ENCODE measurements around the gene CDCA4. TPM values are rescaled to one million over a fixed set of nuclear protein-coding genes. Genes with fewer than 3 reads are reported as not detected.

CDCA4 gene
- total and polyA plus RNA-seq, 3 donors from 2014 or later: 18.3 to 27.5 (median 26.2) TPM

- DNase-seq: no peak
- no peak for TF ChIP-seq POLR2A (IDR thresholded peaks at IDR 0.05)
- TF ChIP-seq CTCF (IDR thresholded peaks at IDR 0.05): no peak
- intact Hi-C loops (cut with DNase I; ENCODE audit: low total_unique reads): loop anchor here (10.0 kb wide), 1 partner anchor 48 kb away; the partner anchor contains the start of gene CDCA4
- no peak overlapping the region for H3K27ac ChIP-seq
- no peaks in the 10 kb centered on the region for H3K36me3 ChIP-seq (ENCODE audit: low read depth, missing control alignments)
- peaks cover 16% of the 10 kb centered on the region for H3K4me1 ChIP-seq
- peak overlapping the region in 1 of 2 donors; percentile 47 for H3K4me3 ChIP-seq
- no peaks in the 10 kb centered on the region for H3K27me3 ChIP-seq
- no peaks in the 10 kb centered on the region for H3K9me3 ChIP-seq
- 60 to 66% methylated on average over 7 to 11 of the region's 11 CpGs for WGBS, 2 donors
Observed at GRCh38 chr14:104977008-104977680, 43.7 kb downstream of the CDCA4 start.

- intact Hi-C loops (cut with DNase I; ENCODE audit: low total_unique reads): loop anchor here (10.0 kb wide), 1 partner anchor 48 kb away; the partner anchor contains the start of gene CDCA4
- TF ChIP-seq POLR2A (IDR thresholded peaks at IDR 0.05) (no peak), CTCF (IDR thresholded peaks at IDR 0.05) (peak; percentile 80 to 89 (median 87))
- 52 to 54% methylated on average over 3 to 21 of the region's 21 CpGs for WGBS, 2 donors
- Histone ChIP-seq H3K27me3 (no peaks in the 10 kb centered on the region), H3K4me3 (no peak overlapping the region), H3K9me3 (no peaks in the 10 kb centered on the region), H3K36me3 (ENCODE audit: low read depth, missing control alignments) (no peaks in the 10 kb centered on the region), H3K27ac (no peak overlapping the region), H3K4me1 (peaks cover 16% of the 10 kb centered on the region)
- DNase-seq: peak; percentile 86
Observed at GRCh38 chr14:104976198-104977007, 44.5 kb downstream of the CDCA4 start.

GRCh38 chr14:104975481-104976197, 45.2 kb downstream of the CDCA4 start:
- Histone ChIP-seq H3K27me3 (no peaks in the 10 kb centered on the region), H3K27ac (no peak overlapping the region), H3K4me1 (peaks cover 16% of the 10 kb centered on the region), H3K4me3 (no peak overlapping the region), H3K36me3 (ENCODE audit: low read depth, missing control alignments) (no peaks in the 10 kb centered on the region), H3K9me3 (no peaks in the 10 kb centered on the region)
- no peak for TF ChIP-seq CTCF (IDR thresholded peaks at IDR 0.05)
- TF ChIP-seq POLR2A (IDR thresholded peaks at IDR 0.05): no peak
- intact Hi-C loops (cut with DNase I; ENCODE audit: low total_unique reads): loop anchor here (10.0 kb wide), 1 partner anchor 49 kb away; the partner anchor contains the start of gene CDCA4
- 52 to 100% methylated on average over 1 to 21 of the region's 21 CpGs for WGBS, 2 donors
- DNase-seq: no peak

GRCh38 chr14:104974665-104975390, 46.1 kb downstream of the CDCA4 start:
- WGBS, 2 donors: 86 to 93% methylated on average over 2 to 14 of the region's 14 CpGs
- TF ChIP-seq CTCF (IDR thresholded peaks at IDR 0.05): no peak
- TF ChIP-seq POLR2A (IDR thresholded peaks at IDR 0.05): no peak
- H3K4me1 ChIP-seq: peaks cover 16% of the 10 kb centered on the region
- H3K36me3 ChIP-seq (ENCODE audit: low read depth, missing control alignments): no peaks in the 10 kb centered on the region
- no peak overlapping the region for H3K4me3 ChIP-seq
- intact Hi-C loops (cut with DNase I; ENCODE audit: low total_unique reads): loop anchor here (10.0 kb wide), 1 partner anchor 50 kb away; the partner anchor contains the start of gene CDCA4
- no peak for DNase-seq
- no peaks in the 10 kb centered on the region for H3K9me3 ChIP-seq
- H3K27me3 ChIP-seq: no peaks in the 10 kb centered on the region
- no peak overlapping the region for H3K27ac ChIP-seq

Measured in testis (tissue), 3 donors.